ENCODE measurements around the gene AKAP8L.
"Not testable (repeated sequence)": the region's sequence is repeated elsewhere in the genome, so short reads cannot be mapped to it uniquely, and the experiment has no call there.

Gene AKAP8L

GRCh38 chr19:15421136-15421695 is 2.4 kb upstream of the AKAP8L start:
- Mint-ChIP-seq H3K36me3 (peaks cover 5% of the 10 kb centered on the region), H3K27me3 (no peaks in the 10 kb centered on the region), H3K4me3 (no peak overlapping the region), H3K9me3 (ENCODE audit: low read depth) (no peaks in the 10 kb centered on the region), H3K4me1 (ENCODE audit: low read depth) (peaks cover 34% of the 10 kb centered on the region), H3K27ac (no peak overlapping the region)

GRCh38 chr19:15419413-15420025 is 731 bp upstream of the AKAP8L start:
- no peaks in the 10 kb centered on the region for H3K27me3 Mint-ChIP-seq
- H3K27ac Mint-ChIP-seq: peak overlapping the region; percentile 41
- no peaks in the 10 kb centered on the region for H3K9me3 Mint-ChIP-seq (ENCODE audit: low read depth)
- peaks cover 7% of the 10 kb centered on the region for H3K36me3 Mint-ChIP-seq
- peaks cover 43% of the 10 kb centered on the region for H3K4me1 Mint-ChIP-seq (ENCODE audit: low read depth)
- H3K4me3 Mint-ChIP-seq: peak overlapping the region; percentile 99

- Mint-ChIP-seq H3K9me3 (ENCODE audit: low read depth) (no peaks in the 10 kb centered on the region), H3K36me3 (peaks cover 3% of the 10 kb centered on the region), H3K27ac (peak overlapping the region; percentile 89), H3K4me3 (peak overlapping the region; percentile 99), H3K27me3 (no peaks in the 10 kb centered on the region), H3K4me1 (ENCODE audit: low read depth) (peaks cover 50% of the 10 kb centered on the region)
These were observed 583 bp downstream of the AKAP8L start for GRCh38 chr19:15418231-15418578.

- Mint-ChIP-seq H3K27ac (peak overlapping the region; percentile 89), H3K4me1 (ENCODE audit: low read depth) (peaks cover 55% of the 10 kb centered on the region), H3K36me3 (peaks cover 3% of the 10 kb centered on the region), H3K9me3 (ENCODE audit: low read depth) (no peaks in the 10 kb centered on the region), H3K27me3 (no peaks in the 10 kb centered on the region), H3K4me3 (peak overlapping the region; percentile 99)
These were observed 1.1 kb downstream of the AKAP8L start for GRCh38 chr19:15417699-15418098.

- Mint-ChIP-seq H3K27me3 (no peaks in the 10 kb centered on the region), H3K9me3 (ENCODE audit: low read depth) (no peaks in the 10 kb centered on the region), H3K4me1 (ENCODE audit: low read depth) (peaks cover 60% of the 10 kb centered on the region), H3K4me3 (no peak overlapping the region), H3K27ac (no peak overlapping the region), H3K36me3 (peaks cover 3% of the 10 kb centered on the region)
These were observed 6.0 kb downstream of the AKAP8L start for GRCh38 chr19:15412832-15413231.

- peaks cover 58% of the 10 kb centered on the region for H3K4me1 Mint-ChIP-seq (ENCODE audit: low read depth)
- H3K27me3 Mint-ChIP-seq; H3K4me3 Mint-ChIP-seq; H3K36me3 Mint-ChIP-seq; H3K27ac Mint-ChIP-seq; H3K9me3 Mint-ChIP-seq (ENCODE audit: low read depth): not testable (repeated sequence)
These were observed 7.4 kb downstream of the AKAP8L start for GRCh38 chr19:15411351-15411750.

GRCh38 chr19:15404780-15405211 is 14.0 kb downstream of the AKAP8L start:
- Mint-ChIP-seq H3K27me3 (no peaks in the 10 kb centered on the region), H3K4me3 (no peak overlapping the region), H3K27ac (peak overlapping the region; percentile 37), H3K36me3 (no peaks in the 10 kb centered on the region), H3K9me3 (ENCODE audit: low read depth) (no peaks in the 10 kb centered on the region), H3K4me1 (ENCODE audit: low read depth) (peaks cover 44% of the 10 kb centered on the region)

GRCh38 chr19:15404097-15404779 is 14.6 kb downstream of the AKAP8L start:
- Mint-ChIP-seq H3K27me3 (no peaks in the 10 kb centered on the region), H3K4me1 (ENCODE audit: low read depth) (peaks cover 39% of the 10 kb centered on the region), H3K36me3 (no peaks in the 10 kb centered on the region), H3K9me3 (ENCODE audit: low read depth) (no peaks in the 10 kb centered on the region), H3K27ac (peak overlapping the region; percentile 37), H3K4me3 (no peak overlapping the region)

GRCh38 chr19:15403151-15403531 is 15.6 kb downstream of the AKAP8L start:
- Mint-ChIP-seq H3K27ac (no peak overlapping the region), H3K36me3 (no peaks in the 10 kb centered on the region), H3K4me3 (no peak overlapping the region), H3K4me1 (ENCODE audit: low read depth) (peaks cover 34% of the 10 kb centered on the region), H3K9me3 (ENCODE audit: low read depth) (no peaks in the 10 kb centered on the region), H3K27me3 (no peaks in the 10 kb centered on the region)

- no peaks in the 10 kb centered on the region for H3K36me3 Mint-ChIP-seq
- peaks cover 29% of the 10 kb centered on the region for H3K4me1 Mint-ChIP-seq (ENCODE audit: low read depth)
- no peak overlapping the region for H3K4me3 Mint-ChIP-seq
- H3K27ac Mint-ChIP-seq: no peak overlapping the region
- H3K27me3 Mint-ChIP-seq: no peaks in the 10 kb centered on the region
- no peaks in the 10 kb centered on the region for H3K9me3 Mint-ChIP-seq (ENCODE audit: low read depth)
These were observed 16.2 kb downstream of the AKAP8L start for GRCh38 chr19:15402411-15403150.

GRCh38 chr19:15401397-15401710 is 17.4 kb downstream of the AKAP8L start:
- Mint-ChIP-seq H3K27me3 (no peaks in the 10 kb centered on the region), H3K36me3 (peaks cover 2% of the 10 kb centered on the region), H3K4me1 (ENCODE audit: low read depth) (peaks cover 20% of the 10 kb centered on the region), H3K9me3 (ENCODE audit: low read depth) (no peaks in the 10 kb centered on the region), H3K4me3 (no peak overlapping the region), H3K27ac (no peak overlapping the region)

GRCh38 chr19:15400521-15401396 is 18.0 kb downstream of the AKAP8L start:
- no peak overlapping the region for H3K4me3 Mint-ChIP-seq
- H3K27ac Mint-ChIP-seq: peak overlapping the region; percentile 34
- H3K4me1 Mint-ChIP-seq (ENCODE audit: low read depth): peaks cover 15% of the 10 kb centered on the region
- peaks cover 7% of the 10 kb centered on the region for H3K36me3 Mint-ChIP-seq
- H3K9me3 Mint-ChIP-seq (ENCODE audit: low read depth): no peaks in the 10 kb centered on the region
- H3K27me3 Mint-ChIP-seq: no peaks in the 10 kb centered on the region

- Mint-ChIP-seq H3K27me3 (no peaks in the 10 kb centered on the region), H3K36me3 (peaks cover 7% of the 10 kb centered on the region), H3K4me3 (no peak overlapping the region), H3K9me3 (ENCODE audit: low read depth) (no peaks in the 10 kb centered on the region), H3K27ac (no peak overlapping the region), H3K4me1 (ENCODE audit: low read depth) (peaks cover 9% of the 10 kb centered on the region)
These were observed 19.2 kb downstream of the AKAP8L start for GRCh38 chr19:15399635-15400034.

- Mint-ChIP-seq H3K4me1 (ENCODE audit: low read depth) (peaks cover 4% of the 10 kb centered on the region), H3K9me3 (ENCODE audit: low read depth) (no peaks in the 10 kb centered on the region), H3K36me3 (peaks cover 7% of the 10 kb centered on the region), H3K4me3 (no peak overlapping the region), H3K27ac (no peak overlapping the region), H3K27me3 (no peaks in the 10 kb centered on the region)
These were observed 19.6 kb downstream of the AKAP8L start for GRCh38 chr19:15399234-15399515.

Measured in activated naive CD8-positive, alpha-beta T cell (primary cell).